ENCODE results near the gene CNTFR. TPM values are rescaled to one million over a fixed set of nuclear protein-coding genes. Genes with fewer than 3 reads are reported as not detected.

The CNTFR gene
- total RNA-seq, 2 experiments from 2014 or later: not detected

- TF ChIP-seq CTCF (IDR thresholded peaks at IDR 0.05): no peak
- CTCF ChIA-PET: interaction anchor here (0.8 to 2.9 kb wide), 9 partner anchors 9 to 142 kb away, joined by 3 to 24 read pairs (median 4); no protein-coding TSS in a partner anchor
- H3K4me3 Mint-ChIP-seq: no peak overlapping the region
- DNase-seq (no peak), ATAC-seq (no peak)
- peaks cover 15% of the 10 kb centered on the region for H3K27me3 Mint-ChIP-seq
- intact Hi-C loops (cut with micrococcal nuclease): loop anchor here (5.0 kb wide), 1 partner anchor 46 kb away; no protein-coding TSS in a partner anchor
- no peaks in the 10 kb centered on the region for H3K9me3 Mint-ChIP-seq
- POLR2A ChIA-PET: no interaction called here
- H3K36me3 Mint-ChIP-seq (ENCODE audit: low read depth): no peaks in the 10 kb centered on the region
- H3K4me1 Mint-ChIP-seq (ENCODE audit: low read depth): no peaks in the 10 kb centered on the region
- H3K27ac Mint-ChIP-seq: no peak overlapping the region
Observed at GRCh38 chr9:34546102-34546833, 43.3 kb downstream of the CNTFR start.

GRCh38 chr9:34545497-34545896 lies 44.0 kb downstream of the CNTFR start:
- Mint-ChIP-seq H3K9me3 (no peaks in the 10 kb centered on the region), H3K36me3 (ENCODE audit: low read depth) (no peaks in the 10 kb centered on the region), H3K27ac (no peak overlapping the region), H3K4me1 (ENCODE audit: low read depth) (no peaks in the 10 kb centered on the region), H3K4me3 (no peak overlapping the region), H3K27me3 (peaks cover 16% of the 10 kb centered on the region)
- no peak for TF ChIP-seq CTCF (IDR thresholded peaks at IDR 0.05)
- intact Hi-C loops (cut with micrococcal nuclease): loop anchor here (5.0 kb wide), 1 partner anchor 47 kb away; no protein-coding TSS in a partner anchor
- no peak for ATAC-seq
- POLR2A ChIA-PET: no interaction called here
- DNase-seq: no peak
- CTCF ChIA-PET: interaction anchor here (1.3 to 2.9 kb wide), 2 partner anchors 46 to 58 kb away, joined by 4 to 10 read pairs; no protein-coding TSS in a partner anchor

DNA sequence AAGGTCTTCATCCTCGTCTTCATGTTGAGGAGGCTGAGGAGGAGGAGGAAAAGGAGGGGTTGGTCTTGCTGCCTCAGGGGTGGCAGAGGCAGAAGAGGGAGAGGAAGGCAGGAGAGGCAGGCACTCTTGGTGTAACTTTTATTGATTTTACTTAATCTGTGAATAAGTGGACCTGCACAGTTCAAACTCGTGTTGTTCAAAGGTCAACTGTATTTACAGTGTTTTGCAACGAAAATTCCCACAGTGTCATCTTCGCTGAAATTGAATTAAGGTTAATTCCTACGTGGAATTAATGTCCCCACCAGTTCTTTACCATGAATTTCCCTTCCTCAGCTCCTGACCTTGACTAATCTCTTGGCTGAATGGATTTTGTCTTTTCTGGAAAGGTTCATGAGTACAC lies 45.5 kb downstream of the CNTFR start:
- Mint-ChIP-seq H3K36me3 (ENCODE audit: low read depth) (no peaks in the 10 kb centered on the region), H3K4me3 (no peak overlapping the region), H3K4me1 (ENCODE audit: low read depth) (no peaks in the 10 kb centered on the region), H3K27me3 (peaks cover 16% of the 10 kb centered on the region), H3K27ac (no peak overlapping the region), H3K9me3 (no peaks in the 10 kb centered on the region)
- intact Hi-C loops (cut with micrococcal nuclease): no loop called here
- POLR2A ChIA-PET: no interaction called here
- DNase-seq (no peak), ATAC-seq (no peak)
- no peak for TF ChIP-seq CTCF (IDR thresholded peaks at IDR 0.05)
- CTCF ChIA-PET: interaction anchor here (1.0 to 1.6 kb wide), 2 partner anchors 60 to 90 kb away, joined by 3 to 4 read pairs; no protein-coding TSS in a partner anchor

DNA sequence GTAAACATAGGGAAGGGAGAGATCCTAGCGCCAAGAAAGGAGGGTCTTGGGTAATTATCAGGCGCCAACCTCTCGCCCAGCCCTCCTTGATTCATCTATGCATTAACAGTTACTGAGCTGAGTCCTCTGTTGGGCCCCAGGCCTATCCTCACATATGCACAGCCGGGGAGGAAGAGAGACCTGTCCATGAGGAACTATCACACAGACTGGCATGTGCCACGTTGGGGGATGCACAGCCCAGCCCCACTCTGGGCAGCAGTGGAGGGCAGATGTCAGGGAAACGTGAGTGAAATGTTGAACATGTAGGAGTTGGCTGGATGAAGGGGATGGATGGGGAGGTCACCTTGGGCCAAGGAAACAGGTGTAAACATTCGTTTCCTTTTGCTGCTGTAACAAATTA lies 48.0 kb downstream of the CNTFR start:
- POLR2A ChIA-PET: no interaction called here
- TF ChIP-seq CTCF (IDR thresholded peaks at IDR 0.05): no peak
- ATAC-seq (no peak), DNase-seq (no peak)
- Mint-ChIP-seq H3K9me3 (no peaks in the 10 kb centered on the region), H3K27ac (no peak overlapping the region), H3K4me3 (no peak overlapping the region), H3K4me1 (ENCODE audit: low read depth) (no peaks in the 10 kb centered on the region), H3K27me3 (peaks cover 6% of the 10 kb centered on the region), H3K36me3 (ENCODE audit: low read depth) (no peaks in the 10 kb centered on the region)
- CTCF ChIA-PET: interaction anchor here (2.3 kb wide), 1 partner anchor 62 kb away, joined by 6 read pairs; no protein-coding TSS in a partner anchor
- intact Hi-C loops (cut with micrococcal nuclease): no loop called here

- DNase-seq (no peak), ATAC-seq (no peak)
- intact Hi-C loops (cut with micrococcal nuclease): no loop called here
- CTCF ChIA-PET: interaction anchor here (1.3 to 2.3 kb wide), 2 partner anchors 50 to 63 kb away, joined by 5 to 6 read pairs; no protein-coding TSS in a partner anchor
- H3K27ac Mint-ChIP-seq: no peak overlapping the region
- POLR2A ChIA-PET: no interaction called here
- H3K4me3 Mint-ChIP-seq: no peak overlapping the region
- no peaks in the 10 kb centered on the region for H3K36me3 Mint-ChIP-seq (ENCODE audit: low read depth)
- TF ChIP-seq CTCF (IDR thresholded peaks at IDR 0.05): no peak
- H3K4me1 Mint-ChIP-seq (ENCODE audit: low read depth): no peaks in the 10 kb centered on the region
- H3K9me3 Mint-ChIP-seq: no peaks in the 10 kb centered on the region
- peaks cover 8% of the 10 kb centered on the region for H3K27me3 Mint-ChIP-seq
Observed at GRCh38 chr9:34540827-34541226, 48.7 kb downstream of the CNTFR start.
